ENCODE measurements around the gene SYNDIG1.

DNA sequence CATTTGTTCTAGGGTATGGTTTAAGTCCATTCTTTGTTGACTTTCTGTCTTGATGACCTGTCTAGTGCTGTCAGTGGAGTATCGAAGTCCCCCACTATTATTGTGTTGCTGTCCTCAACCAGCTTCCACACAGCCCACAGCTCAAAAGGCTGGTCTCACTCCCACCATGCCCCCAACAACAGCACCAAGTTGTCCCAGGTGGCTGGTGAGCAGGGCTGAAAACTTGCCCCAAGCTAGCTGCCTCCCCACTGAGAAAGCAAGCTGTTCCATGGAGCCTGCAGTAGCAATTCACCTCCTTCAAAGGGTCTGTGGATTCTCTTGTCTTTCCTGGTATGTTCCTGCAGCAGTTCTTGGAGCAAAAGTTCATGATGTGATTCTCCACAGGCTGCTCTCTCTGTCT, 221.0 kb downstream of the SYNDIG1 start:
- TF ChIP-seq CTCF (IDR thresholded peaks at IDR 0.05): no peak
- no peak for TF ChIP-seq JUN (IDR thresholded peaks at IDR 0.05)
- TF ChIP-seq POLR2A (IDR thresholded peaks at IDR 0.05; ENCODE audit: low read length): no peak
- TF ChIP-seq KDM1A (IDR thresholded peaks at IDR 0.05; ENCODE audit: low read depth): no peak
- TF ChIP-seq MAFK (IDR thresholded peaks at IDR 0.05; ENCODE audit: partially characterized antibody): no peak
- no peak for TF ChIP-seq TP53 (CRISPR knock-in tag; IDR thresholded peaks at IDR 0.05)
